Gastroesophageal sphincter (tissue), 4 donors: ENCODE results near the gene ZNF346. TPM values are rescaled to one million over a fixed set of nuclear protein-coding genes. Genes with fewer than 3 reads are reported as not detected.

Source experiments
- ATAC-seq: fragments of 150-250 bp; one replicate; pipeline ENCODE4 v1.9.1; 2016; ENCODE audit warnings: mild to moderate bottlenecking, moderate library complexity
- H3K27ac ChIP-seq, 4 donors: fragments of 200-600 bp; sonication (generic) in 3 of 4; 1 replicate in 3 of 4; 2 replicates in 1 of 4; pipeline ENCODE4 v1.5.1; 2016 to 2019
- H3K27me3 ChIP-seq: fragments of 200-600 bp; sonication (generic); one replicate; pipeline ENCODE4 v1.5.1; 2019
- H3K36me3 ChIP-seq, 2 donors: fragments of 200-600 bp; sonication (generic); one replicate each; pipeline ENCODE4 v1.5.1; 2019; ENCODE audit warnings: control low read depth in 1 of 2
- H3K4me1 ChIP-seq, 3 donors: fragments of 200-600 bp; sonication (generic); 1 replicate in 2 of 3; 2 replicates in 1 of 3; pipeline ENCODE4 v1.5.1; 2016 to 2019; ENCODE audit warnings: control low read depth in 2 of 3
- H3K4me3 ChIP-seq, 2 donors: fragments of 200-600 bp; sonication (generic); one replicate each; pipeline ENCODE4 v1.5.1; 2019; ENCODE audit warnings: mild to moderate bottlenecking in 1 of 2, moderate library complexity in 1 of 2
- H3K9me3 ChIP-seq, 3 donors: fragments of 200-600 bp; sonication (generic); one replicate each; pipeline ENCODE4 v1.5.1; 2017 to 2019; ENCODE audit warnings: control low read depth in 2 of 3
- EP300 ChIP-seq: sonication (generic); formaldehyde crosslinking; IDR thresholded peaks from one replicate; pipeline ENCODE4 v1.6.1; 2017; ENCODE audit warnings: antibody characterized with exemption, mild to moderate bottlenecking
- POLR2A ChIP-seq, 2 donors: fragments of 450-650 bp; IDR thresholded peaks; one replicate each; pipeline ENCODE4 v1.6.1; 2017; ENCODE audit warnings: antibody characterized with exemption in 2 of 2, mild to moderate bottlenecking in 2 of 2, moderate library complexity in 1 of 2
- POLR2AphosphoS5 ChIP-seq: sonication (generic); formaldehyde crosslinking; IDR thresholded peaks from one replicate; pipeline ENCODE4 v1.6.1; 2017; ENCODE audit warnings: antibody characterized with exemption
- WGBS, 2 donors: methylation state at CpG; one replicate each; pipeline ENCODE4 v1.1.5; 2018; ENCODE audit warnings: low coverage in 1 of 2; 5-methylcytosine and 5-hydroxymethylcytosine counted together
- total RNA-seq, 4 donors: library from RNA; depleted of rRNA; stranded (reverse); fragments of >200 nt; gene quantifications; one replicate each; pipeline ENCODE4 v1.1.0, GENCODE V29; 2016
- TF ChIP-seq, protein P1 (sequence below), 4 experiments: fragments of 200-600 bp in 2 of 4; fragments of 450-650 bp in 2 of 4; sonication (generic) in 1 of 4; IDR thresholded peaks; one replicate each; pipeline ENCODE4 v1.5.1; 2017 to 2019; ENCODE audit warnings: antibody characterized with exemption in 4 of 4, mild to moderate bottlenecking in 2 of 4, moderate library complexity in 2 of 4

ZNF346 gene
- total RNA-seq, 4 donors from 2014 or later = 12.9 to 16.9 (median 14.2) TPM

DNA sequence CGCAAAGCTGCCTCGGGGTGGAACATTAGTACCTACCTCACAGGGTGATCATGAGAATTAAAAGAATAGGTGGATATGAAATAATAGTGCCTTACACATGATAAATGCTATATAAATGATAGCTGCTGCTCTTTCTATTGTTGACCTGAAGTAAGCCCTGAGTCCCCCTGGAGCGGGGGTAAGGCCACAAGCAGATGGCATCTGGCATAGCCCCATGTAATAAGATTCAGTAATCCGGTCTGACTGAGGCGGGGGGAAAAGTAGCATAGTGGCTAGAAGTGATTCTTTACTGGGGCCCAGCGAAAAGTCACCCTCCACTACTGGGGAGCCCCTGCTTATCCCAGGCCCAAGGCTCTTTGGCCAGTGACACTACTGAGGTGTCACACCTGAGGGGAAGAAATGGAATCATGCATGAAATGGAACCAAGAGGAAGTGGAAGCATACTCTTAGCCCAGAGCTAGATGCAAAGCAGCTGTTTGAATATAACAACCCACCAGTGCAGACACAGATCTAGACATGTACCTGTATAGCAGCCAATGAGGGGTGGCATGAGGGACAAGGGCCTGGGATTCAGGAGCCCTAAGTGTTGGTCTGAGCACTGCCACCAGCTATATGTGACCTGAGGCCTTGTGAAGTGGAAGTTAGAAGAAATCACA, 48.2 kb downstream of the ZNF346 start:
- H3K4me3 ChIP-seq = no peak overlapping the region
- H3K4me1 ChIP-seq = peaks cover 0 to 7% (median 0%) of the 10 kb centered on the region in 3 donors
- WGBS, 2 donors = 82 to 90% methylated on average over 2 to 6 of the region's 6 CpGs
- no peaks in the 10 kb centered on the region for H3K27me3 ChIP-seq
- TF ChIP-seq EP300 = no peak
- TF ChIP-seq, protein P1, sequence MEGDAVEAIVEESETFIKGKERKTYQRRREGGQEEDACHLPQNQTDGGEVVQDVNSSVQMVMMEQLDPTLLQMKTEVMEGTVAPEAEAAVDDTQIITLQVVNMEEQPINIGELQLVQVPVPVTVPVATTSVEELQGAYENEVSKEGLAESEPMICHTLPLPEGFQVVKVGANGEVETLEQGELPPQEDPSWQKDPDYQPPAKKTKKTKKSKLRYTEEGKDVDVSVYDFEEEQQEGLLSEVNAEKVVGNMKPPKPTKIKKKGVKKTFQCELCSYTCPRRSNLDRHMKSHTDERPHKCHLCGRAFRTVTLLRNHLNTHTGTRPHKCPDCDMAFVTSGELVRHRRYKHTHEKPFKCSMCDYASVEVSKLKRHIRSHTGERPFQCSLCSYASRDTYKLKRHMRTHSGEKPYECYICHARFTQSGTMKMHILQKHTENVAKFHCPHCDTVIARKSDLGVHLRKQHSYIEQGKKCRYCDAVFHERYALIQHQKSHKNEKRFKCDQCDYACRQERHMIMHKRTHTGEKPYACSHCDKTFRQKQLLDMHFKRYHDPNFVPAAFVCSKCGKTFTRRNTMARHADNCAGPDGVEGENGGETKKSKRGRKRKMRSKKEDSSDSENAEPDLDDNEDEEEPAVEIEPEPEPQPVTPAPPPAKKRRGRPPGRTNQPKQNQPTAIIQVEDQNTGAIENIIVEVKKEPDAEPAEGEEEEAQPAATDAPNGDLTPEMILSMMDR (IDR thresholded peaks at IDR 0.05) = no peak
- TF ChIP-seq POLR2A (IDR thresholded peaks at IDR 0.05) = no peak
- TF ChIP-seq POLR2AphosphoS5 = no peak
- H3K27ac ChIP-seq = no peak overlapping the region
- ATAC-seq = no peak
- no peaks in the 10 kb centered on the region for H3K9me3 ChIP-seq
- peaks cover 0 to 61% of the 10 kb centered on the region in 2 donors for H3K36me3 ChIP-seq

DNA sequence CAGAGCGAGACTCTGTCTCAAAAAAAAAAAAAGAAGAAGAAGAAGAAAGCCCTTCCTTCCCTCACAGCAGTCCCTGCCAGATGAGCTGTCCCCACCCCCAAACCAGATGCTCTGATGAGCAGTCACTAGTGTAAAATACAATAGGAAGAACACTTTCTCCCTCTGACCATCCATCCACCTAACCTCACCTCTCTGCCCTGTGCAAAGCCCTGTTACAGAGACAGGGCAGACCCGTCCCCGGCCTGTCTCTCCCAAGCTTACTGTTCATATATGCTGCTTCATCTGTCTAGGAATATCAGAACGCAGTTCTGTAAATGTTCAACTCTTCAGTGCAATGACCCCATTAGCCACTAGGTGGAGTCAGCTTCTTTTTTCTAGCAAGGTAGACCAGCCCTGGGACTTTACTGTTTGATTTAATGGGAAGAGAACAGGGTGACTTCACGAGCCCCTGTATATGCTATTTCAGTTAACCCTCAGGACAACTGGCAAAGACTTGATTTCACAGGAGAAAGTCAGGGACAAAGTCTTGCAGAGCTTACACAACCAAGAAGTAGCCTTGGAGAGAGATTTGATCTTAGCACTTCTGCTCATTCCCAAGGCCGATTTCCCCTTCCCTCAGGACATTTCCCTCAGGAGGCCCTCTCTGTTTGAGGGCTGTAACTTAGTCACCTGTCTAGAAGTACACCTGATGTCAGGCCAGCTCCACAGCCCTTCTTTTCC, 49.3 kb downstream of the ZNF346 start:
- H3K4me3 ChIP-seq = no peak overlapping the region
- no peak overlapping the region for H3K27ac ChIP-seq
- H3K9me3 ChIP-seq = no peaks in the 10 kb centered on the region
- peaks cover 0 to 7% (median 0%) of the 10 kb centered on the region in 3 donors for H3K4me1 ChIP-seq
- H3K36me3 ChIP-seq = peaks cover 0 to 54% of the 10 kb centered on the region in 2 donors
- no peak for TF ChIP-seq POLR2AphosphoS5
- TF ChIP-seq, protein P1 (IDR thresholded peaks at IDR 0.05) = peak in 3 of 4 experiments; percentile 81 to 87 (median 86)
- no peaks in the 10 kb centered on the region for H3K27me3 ChIP-seq
- peak; percentile 72 for ATAC-seq
- 17 to 25% methylated on average over 4 to 6 of the region's 6 CpGs for WGBS, 2 donors

DNA sequence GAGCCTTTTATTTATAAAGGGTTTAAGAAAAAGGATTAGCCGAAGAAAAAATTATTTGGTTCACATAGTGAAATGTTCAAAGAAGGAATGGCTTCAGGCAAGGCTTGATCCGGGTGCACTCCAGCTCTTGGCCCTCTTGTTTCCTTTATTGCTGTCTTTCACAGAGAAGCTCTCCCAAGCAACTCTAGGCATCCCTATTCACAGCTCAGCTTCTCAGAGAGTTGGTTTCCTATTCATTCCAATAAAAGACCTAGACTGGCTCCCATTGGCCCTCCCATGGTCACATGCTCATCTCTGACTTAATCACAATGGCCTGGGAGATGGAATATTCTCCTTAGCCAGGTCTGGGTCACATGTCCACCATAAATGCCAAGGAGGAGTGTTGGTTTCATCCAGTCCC, 54.8 kb downstream of the ZNF346 start:
- Histone ChIP-seq H3K27ac (no peak overlapping the region), H3K9me3 (no peaks in the 10 kb centered on the region), H3K36me3 (peaks cover 0 to 19% of the 10 kb centered on the region in 2 donors), H3K4me1 (no peaks in the 10 kb centered on the region), H3K27me3 (peaks cover 5% of the 10 kb centered on the region), H3K4me3 (no peak overlapping the region)
- no peak for ATAC-seq
- TF ChIP-seq, protein P1 (IDR thresholded peaks at IDR 0.05) = no peak
- TF ChIP-seq POLR2AphosphoS5 = no peak
- TF ChIP-seq POLR2A (IDR thresholded peaks at IDR 0.05) = no peak
- no peak for TF ChIP-seq EP300
- 91 to 92% methylated on average over 2 of the region's 2 CpGs for WGBS, 2 donors

DNA sequence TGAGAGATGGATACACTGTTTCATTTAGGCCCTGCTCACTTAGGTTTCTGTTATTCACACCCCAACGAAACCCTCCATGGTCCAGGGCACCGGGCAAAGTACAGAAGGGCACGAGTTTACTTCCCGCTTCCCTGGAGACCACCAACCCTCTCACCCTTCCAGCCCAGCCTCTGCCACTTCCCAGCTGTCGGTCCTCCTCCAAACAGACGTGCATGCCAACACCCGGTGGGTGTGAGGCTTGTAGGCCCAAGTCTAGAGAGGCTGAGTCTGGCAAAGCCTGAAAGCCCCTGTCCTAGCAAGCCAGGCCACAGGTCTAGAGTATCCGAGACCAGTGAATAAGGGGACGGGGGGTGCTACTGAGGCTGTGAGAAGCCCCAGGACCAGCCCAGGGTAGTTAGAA, 57.1 kb downstream of the ZNF346 start:
- WGBS, 2 donors = 70 to 76% methylated on average over 2 to 3 of the region's 9 CpGs
- no peak for ATAC-seq
- Histone ChIP-seq H3K27me3 (peaks cover 24% of the 10 kb centered on the region), H3K4me1 (no peaks in the 10 kb centered on the region), H3K36me3 (peaks cover 0 to 5% of the 10 kb centered on the region in 2 donors), H3K4me3 (no peak overlapping the region), H3K9me3 (no peaks in the 10 kb centered on the region), H3K27ac (no peak overlapping the region)
- TF ChIP-seq EP300 (no peak), POLR2A (IDR thresholded peaks at IDR 0.05) (no peak), POLR2AphosphoS5 (no peak)
- TF ChIP-seq, protein P1 (IDR thresholded peaks at IDR 0.05) = no peak

DNA sequence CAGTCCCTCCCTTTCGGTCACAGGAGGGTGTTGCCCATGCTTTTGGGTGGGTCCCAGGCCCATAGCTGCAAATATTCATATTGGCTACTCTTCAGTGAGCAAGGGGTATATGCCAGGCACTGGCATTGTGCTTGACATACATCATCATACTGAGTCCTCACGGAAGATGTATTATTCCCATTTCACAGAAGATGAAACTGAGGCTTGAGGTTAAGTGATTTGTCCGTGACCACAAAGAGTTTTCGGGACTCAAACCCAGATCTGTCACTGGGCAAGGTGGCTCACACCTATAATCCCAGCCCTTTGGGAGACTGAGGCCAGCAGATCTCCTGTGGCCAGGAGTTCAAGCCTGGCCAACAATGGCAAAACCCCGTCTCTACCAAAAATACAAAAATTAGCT, 57.8 kb downstream of the ZNF346 start:
- peaks cover 31% of the 10 kb centered on the region for H3K27me3 ChIP-seq
- no peaks in the 10 kb centered on the region for H3K4me1 ChIP-seq
- peaks cover 0 to 5% of the 10 kb centered on the region in 2 donors for H3K36me3 ChIP-seq
- no peak for ATAC-seq
- WGBS, 2 donors = 72 to 100% methylated on average over 1 to 3 of the region's 5 CpGs
- H3K9me3 ChIP-seq = no peaks in the 10 kb centered on the region
- H3K4me3 ChIP-seq = no peak overlapping the region
- no peak overlapping the region for H3K27ac ChIP-seq
- no peak for TF ChIP-seq POLR2A (IDR thresholded peaks at IDR 0.05)
